Measurements from ENCODE around the gene GUCD1. TPM values are rescaled to one million over a fixed set of nuclear protein-coding genes. Genes with fewer than 3 reads are reported as not detected.
"Not testable (repeated sequence)": the region's sequence is repeated elsewhere in the genome, so short reads cannot be mapped to it uniquely, and the experiment has no call there.

The GUCD1 gene
- total RNA-seq, 1 donor: 166 TPM

GRCh38 chr22:24535348-24535747 is 19.6 kb downstream of the GUCD1 start:
- H3K4me3 ChIP-seq (ENCODE audit: low read depth, low read length): no peak overlapping the region
- TF ChIP-seq CTCF (IDR thresholded peaks at IDR 0.05; ENCODE audit: insufficient read depth, low read depth, low read length): no peak
- no peak for DNase-seq (ENCODE audit: low read depth)

- no peak for DNase-seq (ENCODE audit: low read depth)
- TF ChIP-seq CTCF (IDR thresholded peaks at IDR 0.05; ENCODE audit: insufficient read depth, low read depth, low read length): no peak
- H3K4me3 ChIP-seq (ENCODE audit: low read depth, low read length): no peak overlapping the region
These were observed 22.9 kb downstream of the GUCD1 start for GRCh38 chr22:24532075-24532474.

- H3K4me3 ChIP-seq (ENCODE audit: low read depth, low read length); DNase-seq (ENCODE audit: low read depth): not testable (repeated sequence)
These were observed 24.0 kb downstream of the GUCD1 start for GRCh38 chr22:24530968-24531367.

- DNase-seq (ENCODE audit: low read depth): no peak
- no peak for TF ChIP-seq CTCF (IDR thresholded peaks at IDR 0.05; ENCODE audit: insufficient read depth, low read depth, low read length)
- no peak overlapping the region for H3K4me3 ChIP-seq (ENCODE audit: low read depth, low read length)
These were observed 25.0 kb downstream of the GUCD1 start for GRCh38 chr22:24529898-24530297.

- DNase-seq (ENCODE audit: low read depth): no peak
- TF ChIP-seq CTCF (IDR thresholded peaks at IDR 0.05; ENCODE audit: insufficient read depth, low read depth, low read length): no peak
- H3K4me3 ChIP-seq (ENCODE audit: low read depth, low read length): no peak overlapping the region
These were observed 28.7 kb downstream of the GUCD1 start for GRCh38 chr22:24526191-24526590.

- H3K4me3 ChIP-seq (ENCODE audit: low read depth, low read length): no peak overlapping the region
- DNase-seq (ENCODE audit: low read depth): peak; percentile 73
- peak; percentile 94 for TF ChIP-seq CTCF (IDR thresholded peaks at IDR 0.05; ENCODE audit: insufficient read depth, low read depth, low read length)
These were observed 29.4 kb downstream of the GUCD1 start for GRCh38 chr22:24525416-24526037.

GRCh38 chr22:24523873-24524272 is 31.1 kb downstream of the GUCD1 start:
- DNase-seq (ENCODE audit: low read depth): no peak
- no peak for TF ChIP-seq CTCF (IDR thresholded peaks at IDR 0.05; ENCODE audit: insufficient read depth, low read depth, low read length)
- no peak overlapping the region for H3K4me3 ChIP-seq (ENCODE audit: low read depth, low read length)

Data from fibroblast of villous mesenchyme (primary cell).